K562 (cell line): Measurements from ENCODE around the gene LTBP2. TPM values are rescaled to one million over a fixed set of nuclear protein-coding genes. Genes with fewer than 3 reads are reported as not detected.

Source experiments
- ATAC-seq: fragments of 200-7000 bp; cut with Tn5 transposase; 3 replicates; pipeline ENCODE4 v1.9.1; 2020; ENCODE audit warnings: moderate library complexity
- BruUV-seq: library from RNA; stranded (reverse); fragments of 400-500 nt; replicated peaks from 2 replicates; lab custom pipeline; 2021; lab: Mats Ljungman, UMichigan
- CTCF ChIA-PET: fragments of 300-600 bp; formaldehyde crosslinking; extraction: SDS; loops from one replicate; lab custom pipeline; 2021; ENCODE audit warnings: low intra/inter-chr PET ratio; lab: Yijun Ruan, JAX
- POLR2A ChIA-PET: fragments of 300-600, 350-650 bp; sonication (Branson Sonifier 250); formaldehyde crosslinking; extraction: SDS; loops from one replicate; lab custom pipeline; 2021; ENCODE audit warnings: antibody characterized with exemption, inconsistent platforms; lab: Yijun Ruan, JAX
- DNase-seq, 4 experiments: peaks; one replicate each; pipeline versions ENCODE4 v3.0.0 to v3.0.0-alpha.2; 2011 to 2018; ENCODE audit warnings: low spot score in 3 of 4, mixed read lengths in 3 of 4; ENCODE audit errors: extremely low read depth in 1 of 4
- FAIRE-seq: peaks from 2 replicates; lab custom pipeline; 2011; peaks lifted over from hg19 to GRCh38; lab: Jason Lieb, UNC
- H2AFZ ChIP-seq: 2 replicates; pipeline ENCODE4 v1.6.0; 2011; ENCODE audit warnings: low read depth, low read length, control low read depth, inconsistent platforms
- H3K27ac ChIP-seq: fragments of 200-600 bp; 3 replicates; pipeline ENCODE4 v1.8.0; 2011; ENCODE audit warnings: low read depth, mild to moderate bottlenecking, control low read depth, inconsistent platforms, low read length, moderate library complexity, mixed read lengths; ENCODE audit errors: extremely low read depth
- H3K27me3 ChIP-seq, 2 experiments: fragments of 300-600 bp in 1 of 2; 2 replicates in 1 of 2; 3 replicates in 1 of 2; pipeline versions ENCODE4 v1.6.0 to v1.8.0; 2011; ENCODE audit warnings: inconsistent platforms in 2 of 2, low read length in 2 of 2, mild to moderate bottlenecking in 1 of 2, mixed read lengths in 1 of 2, moderate library complexity in 1 of 2; ENCODE audit not compliant: control insufficient read depth in 2 of 2, insufficient read depth in 2 of 2
- H3K36me3 ChIP-seq: fragments of 300-600 bp; 3 replicates; pipeline ENCODE4 v1.8.0; 2011; ENCODE audit warnings: mild to moderate bottlenecking, low read length, inconsistent platforms; ENCODE audit not compliant: control insufficient read depth, insufficient read depth
- H3K4me1 ChIP-seq, 2 experiments: fragments of 200-600 bp in 1 of 2; replicated peaks in 1 of 2; 2 replicates in 1 of 2; 3 replicates in 1 of 2; pipeline versions ENCODE4 v1.5.1 to v1.8.0; 2011; ENCODE audit warnings: inconsistent platforms in 2 of 2, low read length in 2 of 2, mild to moderate bottlenecking in 1 of 2, mixed read lengths in 1 of 2, moderate library complexity in 1 of 2; ENCODE audit not compliant: control insufficient read depth in 2 of 2, insufficient read depth in 2 of 2
- H3K4me2 ChIP-seq: 2 replicates; pipeline ENCODE4 v1.6.1; 2011; ENCODE audit warnings: low read length, control low read depth, inconsistent platforms, mixed read lengths; ENCODE audit not compliant: insufficient read depth
- H3K4me3 ChIP-seq: fragments of 200-600 bp; sonication (generic), shearing (Covaris generic); 2 replicates; pipeline ENCODE4 v1.5.1; 2016; ENCODE audit warnings: control low read depth, inconsistent platforms
- H3K79me2 ChIP-seq: fragments of 200-600 bp; 3 replicates; pipeline ENCODE4 v1.8.0; 2011; ENCODE audit warnings: low read length, inconsistent platforms; ENCODE audit not compliant: control insufficient read depth, insufficient read depth
- H3K9ac ChIP-seq, 2 experiments: 2 replicates each; pipeline versions ENCODE4 v1.6.0 to v1.6.1; 2011; ENCODE audit warnings: low read depth in 2 of 2, low read length in 2 of 2, control low read depth in 1 of 2, inconsistent platforms in 1 of 2, mild to moderate bottlenecking in 1 of 2, mixed read lengths in 1 of 2; ENCODE audit not compliant: insufficient read depth in 1 of 2
- H3K9me1 ChIP-seq: one replicate; pipeline ENCODE4 v1.6.0; 2011; ENCODE audit warnings: inconsistent platforms, mild to moderate bottlenecking, low read length, moderate library complexity; ENCODE audit not compliant: control insufficient read depth, insufficient read depth
- H3K9me3 ChIP-seq: replicated peaks from 2 replicates; pipeline ENCODE4 v1.5.1; 2011; ENCODE audit warnings: low read depth, low read length, inconsistent platforms; ENCODE audit not compliant: control insufficient read depth, insufficient read depth
- H4K20me1 ChIP-seq: replicated peaks from 2 replicates; pipeline ENCODE4 v1.6.1; 2011; ENCODE audit warnings: low read length, inconsistent platforms, mixed read lengths; ENCODE audit not compliant: control insufficient read depth, insufficient read depth
- CHD1 ChIP-seq: fragments of 200-600 bp; sonication (generic); IDR thresholded peaks from one replicate; pipeline ENCODE4 v1.6.1; 2012; ENCODE audit warnings: mild to moderate bottlenecking, moderate library complexity, low read length, inconsistent platforms
- CTCFL ChIP-seq: IDR thresholded peaks from 2 replicates; pipeline ENCODE4 v1.6.1; 2011; ENCODE audit warnings: borderline replicate concordance, low read depth, mild to moderate bottlenecking, moderate library complexity, low read length; ENCODE audit not compliant: insufficient read depth, poor library complexity, severe bottlenecking
- NCOA2 ChIP-seq, 2 experiments: fragments of 450-650 bp; IDR thresholded peaks; 2 replicates each; pipeline ENCODE4 v1.6.1; 2018; ENCODE audit warnings: mild to moderate bottlenecking in 2 of 2, moderate library complexity in 1 of 2; ENCODE audit not compliant: partially characterized antibody in 2 of 2
- REST ChIP-seq, 2 experiments: fragments of 450-650 bp; formaldehyde crosslinking in 1 of 2; IDR thresholded peaks; 2 replicates each; pipeline versions ENCODE4 v1.4.0 to v1.6.1; 2014 to 2020; ENCODE audit warnings: mild to moderate bottlenecking in 2 of 2, borderline replicate concordance in 1 of 2, low read depth in 1 of 2
- ZNF239 ChIP-seq: fragments of 250-450 bp; sonication (Bioruptor Pico); IDR thresholded peaks from 2 replicates; pipeline ENCODE4 v1.4.0; 2020; ENCODE audit warnings: mild to moderate bottlenecking
- WGBS: fragments of 100-300 bp; shearing (Covaris generic); methylation state at CpG from one replicate; pipeline ENCODE4 v1.1.6; 2016; ENCODE audit warnings: low coverage, mixed read lengths; ENCODE audit not compliant: insufficient coverage; ENCODE audit errors: missing lambda C conversion rate; 5-methylcytosine and 5-hydroxymethylcytosine counted together
- in situ Hi-C: fragments of 300-500 bp; cut with MboI; formaldehyde crosslinking; loops from 4 replicates; pipeline ENCODE4 v1.15.0; 2018; ENCODE audit warnings: inconsistent platforms, mixed read lengths
- intact Hi-C: fragments of 100-400 bp; cut with micrococcal nuclease; formaldehyde crosslinking; loops from 2 replicates; pipeline ENCODE4 v1.14.2; 2022
- polyA plus RNA-seq, 8 experiments: library from polyadenylated mRNA; depleted of rRNA in 4 of 8; stranded (reverse) in 5 of 8; unstranded in 3 of 8; fragments of >200 nt; fragmentation: Nextera tagmentation in 2 of 8; fragmentation: Illumina TruSeq in 1 of 8; extraction: Ambion mirVana in 2 of 8; extraction: Trizol in 1 of 8; gene quantifications; 2 replicates each; pipeline versions ENCODE4 v1.2.1 to v1.2.3, GENCODE V29; 2011 to 2014; ENCODE audit warnings: inconsistent platforms in 1 of 8, missing spikeins in 1 of 8
- total RNA-seq, 7 experiments: library from RNA; depleted of rRNA in 6 of 7; stranded (reverse); fragments of >200 nt in 6 of 7; fragmentation: Illumina TruSeq in 2 of 7; extraction: Trizol in 2 of 7; gene quantifications; 2 replicates each; pipeline versions ENCODE4 v1.2.1 to v1.2.3, GENCODE V29; 2011 to 2021; ENCODE audit warnings: low replicate concordance in 1 of 7

Gene LTBP2
- total and polyA plus RNA-seq, 9 of the 15 experiments (the other 6 are each of a cell fraction or from before 2014, with no cell fraction given), result under 0.01 to 0.18 (median 0.03) TPM; not detected in 3

GRCh38 chr14:74547331-74547927 lies 64.6 kb downstream of the LTBP2 start:
- FAIRE-seq (no peak), ATAC-seq (no peak), DNase-seq (no peak)
- H3K9me1 ChIP-seq, result no peaks in the 10 kb centered on the region
- no peaks in the 10 kb centered on the region; the same call in 1 of the 2 replicates for H4K20me1 ChIP-seq
- no peaks in the 10 kb centered on the region for H3K4me1 ChIP-seq
- no peaks in the 10 kb centered on the region for H3K36me3 ChIP-seq
- H3K4me3 ChIP-seq, result no peak overlapping the region
- H3K9me3 ChIP-seq, result no peaks in the 10 kb centered on the region
- in situ Hi-C loops, result no loop called here
- ChIA-PET POLR2A (interaction anchor here (0.7 kb wide), 1 partner anchor 27 kb away, joined by 3 read pairs; no protein-coding TSS in a partner anchor), CTCF (no interaction called here)
- no peak overlapping the region for H3K9ac ChIP-seq
- H3K4me2 ChIP-seq, result no peak overlapping the region
- H3K27me3 ChIP-seq, result peaks cover 8 to 30% of the 10 kb centered on the region in 2 experiments; a peak in 3 of 5 replicates
- BruUV-seq, result no TSS peak
- no peak overlapping the region for H3K27ac ChIP-seq
- no peaks in the 10 kb centered on the region for H3K79me2 ChIP-seq
- TF ChIP-seq REST (IDR thresholded peaks at IDR 0.05; ENCODE audit: borderline replicate concordance) (peak; percentile 69), REST (CRISPR knock-in tag; IDR thresholded peaks at IDR 0.05; ENCODE audit: low read depth) (no peak), ZNF239 (CRISPR knock-in tag) (no peak), NCOA2 (IDR thresholded peaks at IDR 0.05; ENCODE audit: partially characterized antibody in 2 of 2) (no peak), CTCFL (no peak), CHD1 (no peak)
- H2AFZ ChIP-seq, result no peak overlapping the region
- intact Hi-C loops, result no loop called here
- WGBS, result 0% methylated on average over 4 of the region's 5 CpGs
